HG03039 (cell line): ENCODE data around the gene TNNC1.

Experiments used
- ATAC-seq: cut with Tn5 transposase; IDR thresholded peaks from one replicate; pipeline ENCODE4 v1.9.1; 2021; ENCODE audit warnings: mild to moderate bottlenecking, moderate library complexity; ENCODE audit not compliant: unreplicated experiment

TNNC1 gene

DNA sequence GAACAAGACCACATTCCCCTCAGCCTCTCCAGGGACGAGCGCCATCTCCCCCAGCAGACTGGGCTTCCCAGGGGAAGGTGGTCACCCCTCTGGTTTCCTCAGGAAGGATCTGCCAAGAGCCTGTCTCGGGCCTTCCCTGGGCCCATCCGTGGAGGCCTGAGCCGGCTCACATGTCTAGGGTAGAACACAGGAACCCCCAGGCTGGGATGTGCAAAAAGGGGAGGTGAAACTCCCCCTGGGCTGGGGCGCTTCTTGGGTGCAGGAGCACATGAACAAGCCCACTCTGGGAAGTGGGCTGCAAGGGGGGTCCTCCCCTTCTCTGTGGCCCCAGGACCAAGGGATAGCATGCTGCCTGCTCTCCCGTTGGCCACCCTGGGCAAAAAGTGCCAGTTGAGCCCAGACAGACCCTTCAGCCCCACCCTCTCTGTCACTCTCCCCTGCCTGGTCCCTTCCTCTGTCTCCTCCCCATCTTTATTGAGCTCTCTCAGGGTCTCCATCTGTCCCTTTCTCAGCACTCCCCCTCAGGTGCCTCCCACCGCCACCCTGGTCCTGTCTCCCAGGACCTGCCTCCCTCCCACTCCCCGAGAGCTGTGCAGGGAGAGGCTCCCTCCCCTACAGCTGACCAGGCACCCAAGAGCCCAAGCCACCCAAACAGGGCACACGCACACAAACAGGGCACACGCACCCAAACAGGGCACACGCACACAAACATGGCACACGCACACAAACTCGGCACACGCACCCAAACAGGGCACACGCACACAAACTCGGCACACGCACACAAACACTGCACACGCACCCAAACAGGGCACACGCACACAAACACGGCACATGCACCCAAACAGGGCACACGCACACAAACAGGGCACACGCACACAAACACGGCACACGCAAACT, 9.8 kb downstream of the TNNC1 start:
- no peak for ATAC-seq

DNA sequence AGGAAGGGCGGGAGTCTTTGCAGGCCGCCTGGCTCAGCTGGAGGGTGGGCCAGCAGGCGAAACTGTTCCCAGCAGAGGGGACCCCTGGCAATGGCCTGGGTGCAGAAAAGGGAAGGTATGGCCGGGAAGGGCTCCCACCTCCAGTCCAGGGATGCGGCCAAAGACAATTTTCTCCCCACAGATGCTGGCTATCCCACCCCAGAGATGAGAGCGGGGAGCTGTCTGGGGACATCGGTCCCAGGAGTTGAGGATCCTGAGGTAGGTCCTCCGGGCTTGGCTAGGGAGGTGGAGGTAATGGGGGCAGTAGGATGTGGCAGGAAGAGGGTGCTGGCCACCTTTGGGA, 10.6 kb downstream of the TNNC1 start:
- no peak for ATAC-seq

DNA sequence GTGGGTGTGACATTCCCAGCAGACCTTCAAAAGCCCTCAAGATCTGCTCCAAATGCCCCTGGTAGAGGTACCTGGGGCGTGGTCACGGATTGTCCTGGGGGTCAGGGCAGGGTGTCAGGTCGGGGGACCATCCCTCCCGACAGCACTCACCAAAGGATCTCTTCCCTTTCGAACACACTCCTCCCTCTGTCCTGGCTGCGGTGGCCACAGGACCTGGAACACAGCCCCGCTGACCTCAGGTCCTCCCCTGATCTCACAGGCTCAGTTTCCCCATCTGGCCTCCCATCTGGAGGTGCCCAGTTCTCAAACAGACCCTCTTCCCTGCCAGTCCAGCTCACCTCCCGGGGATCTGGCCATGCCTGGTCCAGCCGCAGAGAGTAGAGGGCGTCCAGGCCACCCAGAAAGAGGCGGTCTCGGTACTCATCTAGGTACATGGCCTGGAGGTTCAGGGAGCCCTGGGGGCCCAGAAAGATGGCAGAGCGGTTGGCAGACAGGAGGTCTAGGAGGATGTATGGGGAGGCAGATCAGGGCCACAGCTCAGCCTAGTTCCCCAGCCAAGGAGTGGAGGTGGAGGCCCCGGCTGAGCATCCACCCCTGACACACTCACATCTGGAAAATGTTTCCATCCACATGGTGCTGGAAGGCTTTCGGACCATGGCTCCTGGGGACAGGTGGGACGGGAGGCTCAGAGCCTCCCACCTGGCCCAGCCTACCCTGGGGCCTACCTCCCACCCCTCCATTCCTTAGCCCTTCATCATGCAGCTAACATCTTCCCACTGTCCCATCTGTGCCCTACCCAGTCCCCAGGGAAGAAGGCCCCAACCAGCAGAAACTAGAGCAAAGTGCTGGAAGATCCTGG, 11.2 kb downstream of the TNNC1 start:
- ATAC-seq: no peak

DNA sequence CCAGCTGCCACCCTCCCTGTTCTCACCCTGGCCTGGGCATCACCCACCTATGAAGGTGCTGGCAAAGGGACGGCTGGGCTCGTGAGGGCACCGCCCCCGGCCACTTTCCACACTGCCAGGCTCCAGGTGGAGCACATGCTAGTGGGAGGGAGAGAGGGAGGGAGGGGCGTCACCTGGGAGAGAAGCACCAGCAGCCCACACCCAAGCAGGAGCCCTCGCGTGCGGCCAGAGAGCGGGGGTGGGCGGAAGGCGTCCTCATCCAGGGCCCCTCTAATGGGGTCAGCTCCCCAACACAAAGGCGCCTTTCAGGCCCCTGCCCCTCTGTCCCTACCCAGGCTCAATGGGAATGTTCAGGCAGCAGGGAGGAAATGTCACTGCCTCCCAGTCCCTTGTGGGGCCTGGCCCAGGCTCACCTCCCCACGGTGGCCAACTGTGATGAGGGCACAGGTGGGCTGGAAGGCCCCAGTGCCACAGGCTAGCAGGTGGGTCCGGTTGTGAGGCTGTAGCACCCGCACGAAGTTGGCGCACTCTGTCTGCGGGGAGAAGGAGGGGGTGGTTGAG, 12.0 kb downstream of the TNNC1 start:
- no peak for ATAC-seq

DNA sequence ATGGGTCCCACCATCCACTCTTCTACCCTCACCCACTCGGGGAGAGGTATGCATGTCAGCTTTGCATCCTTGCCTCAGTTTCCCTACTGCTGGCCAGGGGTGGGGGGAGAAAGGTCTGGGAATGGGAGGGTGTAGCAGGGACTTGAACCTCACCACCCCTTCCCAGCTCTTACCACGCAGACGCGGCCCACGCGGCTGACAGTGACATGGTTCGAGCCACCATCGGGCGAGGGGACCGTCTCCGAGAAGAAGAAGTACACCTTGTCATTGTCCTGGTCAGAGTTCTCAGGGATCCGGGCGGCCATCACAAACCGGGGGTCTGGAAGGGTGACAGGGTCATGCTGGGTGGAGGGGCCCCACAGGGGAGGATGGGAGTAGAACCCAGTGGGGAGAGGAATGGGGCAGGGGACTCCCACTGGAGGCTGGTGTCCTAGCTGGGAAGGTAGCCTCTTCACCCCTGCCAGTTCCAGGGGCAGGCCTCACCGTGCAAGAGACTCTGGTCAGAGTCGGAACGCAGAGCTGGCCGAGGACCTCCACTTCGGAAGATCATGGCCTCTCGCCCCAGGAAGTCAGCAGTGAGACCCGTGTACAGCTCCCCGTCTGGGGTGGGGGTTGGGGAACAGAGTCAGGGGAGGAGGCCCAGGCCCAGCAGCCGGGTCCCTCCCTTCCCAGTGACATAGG, 12.6 kb downstream of the TNNC1 start:
- no peak for ATAC-seq

DNA sequence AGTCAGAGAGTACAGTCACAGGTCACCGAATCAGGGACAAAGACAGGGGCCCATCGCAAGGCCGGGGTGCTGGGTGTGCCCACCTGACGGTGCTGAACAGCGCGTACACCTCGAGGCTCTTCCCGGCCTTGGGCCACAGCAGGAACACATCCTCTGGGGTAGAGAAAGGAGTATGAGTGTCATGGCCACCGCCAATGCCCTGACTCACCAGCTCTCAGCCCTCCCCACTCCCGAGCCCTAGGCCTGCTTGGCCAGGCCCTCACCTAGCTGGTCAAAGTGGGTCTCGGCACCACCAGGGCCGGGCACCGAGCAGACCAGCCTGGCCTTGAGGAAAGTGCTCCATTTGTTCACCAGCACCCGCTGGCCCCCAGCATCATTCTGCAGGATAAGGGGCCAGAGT, 13.2 kb downstream of the TNNC1 start:
- ATAC-seq: no peak

DNA sequence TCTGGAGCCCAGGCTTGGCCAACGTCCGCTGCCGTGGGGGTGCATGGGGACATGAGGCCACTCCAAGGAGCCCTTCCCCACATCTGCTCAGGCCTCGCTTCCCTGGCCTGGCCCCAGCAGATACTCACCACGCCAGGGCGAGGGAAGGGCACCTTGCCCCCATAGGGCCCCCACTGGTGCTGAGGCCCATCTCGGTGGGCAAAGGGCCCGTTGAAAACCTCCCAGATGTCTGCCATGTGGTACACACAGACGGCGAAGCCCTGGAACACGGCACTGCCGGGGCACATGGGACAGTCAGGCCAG, 13.6 kb downstream of the TNNC1 start:
- ATAC-seq: no peak

DNA sequence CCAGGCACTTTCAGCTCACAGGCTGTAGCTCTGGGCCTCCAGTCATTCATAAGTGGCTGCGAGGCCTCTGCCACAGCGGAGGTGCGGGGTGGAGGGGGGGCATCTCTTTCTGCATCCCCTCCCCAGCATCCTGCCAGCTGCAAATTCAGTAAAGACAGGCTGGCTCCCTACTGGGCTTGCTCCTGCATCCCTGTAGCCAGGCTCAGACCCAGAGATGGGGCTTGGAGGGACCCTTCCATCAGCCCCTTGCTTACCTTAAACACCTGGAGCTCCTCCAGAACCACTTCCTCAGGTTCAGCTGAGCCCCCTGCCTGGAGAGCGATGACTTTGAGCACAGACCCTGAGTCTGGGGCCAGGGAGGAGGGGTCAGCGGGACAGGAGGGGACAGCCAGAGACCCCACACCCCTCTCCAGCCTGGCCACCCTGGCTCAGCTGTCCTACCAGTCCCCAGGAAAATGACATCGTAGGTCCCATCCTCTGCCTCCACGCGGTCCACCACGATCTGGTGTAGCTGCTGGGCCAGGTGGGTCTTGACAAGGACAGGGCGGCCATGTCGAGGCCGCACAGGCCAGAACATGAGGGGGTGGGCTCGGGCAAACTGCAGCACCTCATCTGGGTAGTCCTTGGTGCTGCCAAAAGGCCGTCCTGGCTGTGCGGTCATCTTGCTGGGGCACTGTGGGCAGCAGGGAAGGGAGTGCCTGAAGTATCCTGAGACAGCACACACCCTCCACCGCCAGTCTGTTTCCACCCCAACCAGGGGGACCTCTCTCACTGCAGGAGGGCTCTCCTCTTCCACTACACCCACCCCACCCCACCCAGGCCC, 14.2 kb downstream of the TNNC1 start:
- no peak for ATAC-seq

DNA sequence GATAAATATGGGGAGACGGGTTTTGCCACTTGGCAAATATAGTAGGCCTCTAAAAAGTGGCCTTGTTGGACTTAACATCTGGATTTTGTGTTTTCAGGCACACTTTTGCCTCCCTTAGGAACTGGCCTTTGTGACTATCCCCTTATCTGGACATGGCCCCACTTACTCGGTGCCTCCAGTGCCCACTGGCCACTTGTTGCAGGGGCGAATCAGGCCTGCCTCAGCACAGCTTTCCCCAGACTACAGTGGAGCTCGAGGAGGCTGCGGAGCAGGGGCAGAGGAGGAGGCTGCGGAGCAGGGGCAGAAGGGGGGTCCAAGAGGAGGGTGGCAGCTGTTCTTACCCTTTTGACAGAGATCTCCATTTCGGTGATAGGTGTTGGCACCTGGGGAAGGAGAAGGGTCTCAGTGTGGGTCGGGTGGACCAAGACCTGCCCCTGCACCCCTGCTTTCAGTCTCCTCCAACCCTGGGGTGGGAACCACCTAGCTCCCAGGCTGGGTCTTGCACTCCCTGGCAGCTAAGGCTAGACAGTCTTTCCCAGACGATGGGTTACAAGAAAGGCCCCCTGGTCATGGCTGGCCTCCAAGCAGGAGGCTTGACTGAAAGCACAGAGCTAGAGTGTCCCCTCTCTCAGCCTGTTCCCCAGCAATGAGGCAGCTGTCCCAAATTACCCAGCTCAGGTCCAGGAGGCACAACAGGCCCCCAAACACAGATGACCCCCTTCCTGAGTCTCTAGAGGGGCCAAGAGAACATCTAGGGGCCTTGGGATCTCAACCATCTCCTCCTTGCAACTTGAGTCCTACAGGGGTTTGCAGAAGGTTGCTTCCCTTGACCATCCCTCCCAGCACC, 15.0 kb downstream of the TNNC1 start:
- ATAC-seq: no peak

DNA sequence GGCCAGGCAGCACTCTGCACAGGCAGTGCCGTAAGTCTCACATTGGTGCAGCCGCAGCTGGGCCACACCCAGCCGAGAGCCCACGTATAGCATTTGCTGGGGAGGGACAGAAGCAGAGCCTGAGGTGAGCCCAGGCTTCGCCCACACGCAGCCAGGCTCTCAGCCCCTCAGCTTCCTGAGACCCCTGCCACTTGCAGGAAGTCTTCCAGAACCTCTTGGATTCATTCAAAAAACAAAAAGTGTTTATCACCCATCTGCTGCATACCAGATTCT, 15.8 kb downstream of the TNNC1 start:
- no peak for ATAC-seq

DNA sequence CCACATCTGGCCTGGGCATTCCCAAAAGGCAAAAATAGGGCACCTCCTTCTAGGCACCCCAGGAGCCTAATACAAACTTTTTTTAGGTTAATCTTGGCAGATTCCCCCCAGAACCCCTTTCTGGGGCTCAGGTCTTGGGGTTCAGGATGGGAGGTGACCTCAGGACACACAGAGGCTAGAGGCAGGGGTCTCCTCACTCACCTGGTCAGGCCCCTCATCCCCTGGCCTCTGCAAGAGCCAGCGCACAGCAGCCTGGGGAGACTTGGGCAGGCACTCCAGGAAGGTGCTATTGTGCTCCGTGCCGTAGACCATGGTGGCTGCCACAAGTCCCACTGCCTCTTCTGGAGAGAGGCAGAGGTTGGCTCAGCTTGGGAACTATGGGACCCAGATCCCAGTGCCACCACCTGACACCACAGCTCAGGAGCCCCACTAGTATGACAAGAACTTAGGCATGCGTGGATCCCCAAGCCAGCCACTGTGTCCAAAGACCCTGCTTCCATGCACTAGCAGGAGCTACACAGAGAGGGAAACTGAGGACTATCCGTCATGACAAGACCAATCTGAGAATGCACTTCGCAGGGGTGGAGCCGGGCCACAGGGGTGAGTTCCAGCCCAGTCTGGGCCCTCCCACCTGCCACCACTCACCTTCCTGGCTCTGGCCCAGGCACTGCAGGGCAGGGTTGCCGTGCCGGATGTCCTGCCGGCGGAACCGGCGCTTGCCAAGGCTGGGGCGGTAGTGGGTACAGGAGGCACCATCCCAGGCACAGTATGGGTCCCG, 16.3 kb downstream of the TNNC1 start:
- ATAC-seq: no peak

DNA sequence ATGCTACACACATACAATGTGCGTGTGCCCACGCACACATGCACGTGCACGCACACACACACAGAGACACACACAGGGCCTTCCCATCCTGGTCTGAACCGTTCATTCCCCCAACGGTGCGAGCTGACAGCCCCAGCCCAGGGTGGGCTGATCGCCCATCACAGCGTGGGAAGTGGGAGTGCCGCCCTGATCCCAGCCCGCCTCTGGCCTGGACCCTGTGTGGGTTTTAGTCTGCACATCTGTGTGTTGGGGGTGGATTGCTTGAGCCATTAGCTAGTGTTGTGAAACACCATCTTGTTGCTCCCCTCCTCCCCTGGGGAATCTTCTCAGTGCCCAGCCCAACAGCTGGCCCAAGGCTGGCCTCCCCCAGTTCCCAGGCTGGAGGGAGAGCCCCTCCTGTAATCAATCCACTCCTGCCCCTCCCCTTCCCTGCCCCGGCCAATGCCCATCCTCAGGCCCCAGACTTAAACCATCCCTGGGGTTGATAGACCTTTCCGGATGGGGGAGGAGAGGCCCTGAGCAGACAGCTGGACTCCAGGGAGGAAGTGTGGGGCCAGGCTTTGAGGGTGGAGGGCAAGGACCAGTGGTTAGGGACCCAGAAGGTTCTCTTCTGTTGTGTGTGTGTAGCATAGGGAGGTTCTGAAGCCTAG, 17.2 kb downstream of the TNNC1 start:
- ATAC-seq: no peak

DNA sequence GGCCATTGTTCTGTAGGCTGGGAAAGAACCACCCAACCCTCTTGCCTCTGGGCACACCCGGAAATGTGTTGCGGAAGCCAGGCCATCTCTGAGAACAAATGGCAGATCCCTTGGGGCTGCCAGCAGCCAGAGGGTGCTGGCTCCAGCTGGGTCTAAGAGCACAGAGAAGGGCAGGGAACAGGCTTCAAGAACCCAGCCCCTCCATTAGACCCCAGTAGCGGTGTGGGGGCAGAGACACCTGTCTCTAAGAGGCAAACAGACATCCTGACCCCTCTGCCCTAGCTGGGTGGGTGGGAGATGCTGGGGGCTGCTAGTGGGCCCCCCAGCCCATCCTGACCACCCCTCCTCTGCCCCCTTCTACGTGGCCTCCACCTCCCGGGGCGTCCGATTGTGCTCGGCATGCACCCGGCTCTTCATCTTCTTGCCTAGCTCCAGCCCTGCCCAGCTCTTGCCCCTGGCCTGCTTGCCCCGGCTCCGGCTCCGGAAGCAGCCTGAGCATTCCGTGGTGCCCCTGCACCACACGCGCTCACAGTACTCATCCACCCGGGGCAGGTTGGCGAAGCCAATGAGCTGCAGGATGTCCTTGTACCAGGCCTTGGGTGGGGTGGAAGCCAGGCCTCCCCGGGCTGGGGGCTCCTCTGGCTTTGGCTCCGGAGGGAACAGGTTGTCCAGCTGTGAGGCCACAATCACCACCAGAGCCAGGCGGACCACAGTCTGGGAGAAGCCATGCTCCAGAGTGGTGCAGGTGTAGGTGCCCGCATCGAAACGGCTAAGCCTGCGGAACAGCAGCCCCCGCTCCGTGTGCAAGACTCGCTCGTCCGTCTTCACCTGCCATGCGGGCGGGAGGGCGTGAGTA, 18.4 kb downstream of the TNNC1 start:
- no peak for ATAC-seq

DNA sequence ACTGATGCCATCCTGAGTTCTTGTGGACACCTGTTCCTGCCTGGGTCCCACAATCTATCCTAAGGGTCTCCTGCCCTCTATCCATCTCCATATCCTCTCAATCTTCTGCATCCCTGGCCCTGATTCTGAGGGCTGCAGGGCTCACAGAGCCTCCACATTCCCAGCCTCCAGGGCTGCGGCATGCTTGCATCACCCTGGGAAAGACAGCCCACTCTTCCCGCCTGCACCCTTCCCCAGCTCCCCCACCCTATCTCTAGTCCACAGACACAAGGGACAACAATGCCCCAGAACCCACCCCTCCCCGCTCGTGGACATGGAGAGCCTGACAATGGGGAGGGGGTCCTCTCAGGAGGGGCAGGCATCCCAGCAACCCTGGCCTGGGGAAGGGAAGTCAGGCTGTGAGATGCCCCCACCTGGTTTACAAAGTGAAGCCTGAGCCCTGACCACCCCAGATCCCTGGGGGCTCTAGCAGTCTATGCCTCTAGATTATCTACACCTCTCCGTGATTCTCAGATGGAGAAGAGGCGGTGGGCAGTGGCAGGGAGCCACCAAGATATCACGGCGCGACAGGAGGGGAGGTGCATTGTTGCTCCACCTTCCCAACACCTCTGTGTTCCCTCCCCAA, 19.2 kb downstream of the TNNC1 start:
- no peak for ATAC-seq

DNA sequence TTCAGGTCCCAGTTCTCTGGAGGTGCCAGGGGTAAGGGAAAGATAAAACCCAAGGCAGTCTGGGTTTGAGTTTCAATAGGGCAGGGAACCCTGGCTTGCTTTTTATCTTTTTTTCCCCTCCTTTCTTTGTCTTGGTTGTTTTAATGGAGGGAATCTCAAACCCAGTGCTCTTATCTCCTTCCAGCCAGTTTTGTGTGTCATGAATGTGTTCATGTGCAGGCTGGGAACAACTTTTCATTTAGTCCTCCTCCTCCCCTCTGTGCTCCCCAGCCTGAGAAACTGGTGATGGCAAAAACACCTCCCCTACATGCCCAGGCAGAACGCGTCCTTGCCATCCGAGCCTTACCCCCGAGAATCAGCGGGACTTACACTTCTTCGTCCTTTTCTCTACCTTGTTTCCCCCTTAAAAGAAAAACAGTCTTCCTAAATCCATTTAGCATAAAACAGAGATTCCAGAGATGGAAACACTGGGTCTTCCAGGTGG, 19.8 kb downstream of the TNNC1 start:
- ATAC-seq: no peak

DNA sequence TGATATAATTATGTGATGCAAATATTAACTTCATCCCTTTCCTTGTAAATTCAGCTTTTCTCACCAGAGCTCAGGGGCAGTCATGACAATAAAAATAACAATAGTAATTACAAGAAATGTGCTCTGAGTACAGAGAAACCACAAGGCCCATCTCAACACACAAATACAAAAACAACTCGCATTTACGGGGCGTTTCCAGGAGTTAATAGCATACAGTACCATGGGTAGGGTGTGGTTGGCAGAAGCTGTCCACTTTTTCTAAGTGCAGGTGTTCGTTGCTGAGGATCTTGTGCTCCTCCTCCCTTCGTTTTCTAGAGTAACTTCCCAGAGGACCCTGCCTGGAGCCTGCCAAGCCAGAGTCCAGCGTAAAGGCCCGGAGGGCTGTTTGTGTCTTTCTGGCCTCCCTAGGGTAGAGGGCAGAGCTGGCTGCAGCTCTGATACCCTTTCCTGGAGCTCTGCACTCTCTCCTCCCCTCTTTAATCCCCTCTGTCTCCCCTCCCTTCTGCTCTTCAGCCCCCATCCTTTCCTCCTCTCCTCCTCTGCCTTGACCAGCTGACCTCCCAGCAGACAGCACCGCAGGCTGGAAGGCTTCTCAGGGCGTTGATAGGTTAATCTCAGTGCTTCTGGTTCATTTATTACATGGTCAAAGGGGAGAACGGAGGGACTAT, 20.4 kb downstream of the TNNC1 start:
- ATAC-seq: no peak

DNA sequence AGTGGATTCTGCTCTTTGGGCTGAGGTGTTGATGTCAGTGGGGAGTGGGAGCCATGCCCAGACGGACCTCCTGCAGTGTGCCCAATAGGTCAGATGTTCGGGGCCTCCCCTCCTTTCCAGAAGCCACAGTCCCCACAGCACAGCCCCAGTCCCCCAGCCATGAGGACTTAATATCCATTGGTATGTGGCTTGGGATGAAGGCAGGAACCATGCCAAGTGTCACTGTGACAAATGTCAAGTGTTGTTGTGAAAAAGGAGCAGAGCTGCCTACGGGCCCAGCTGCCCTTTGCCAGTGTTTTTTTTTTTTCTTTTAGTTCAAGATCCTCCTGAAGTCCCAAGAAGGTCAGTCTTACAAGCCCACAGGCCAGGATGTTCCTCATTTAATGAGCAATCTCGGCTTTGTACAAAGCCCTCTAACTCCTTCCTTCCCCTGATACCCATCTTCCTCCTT, 21.1 kb downstream of the TNNC1 start:
- ATAC-seq: no peak
